Neural cell (in vitro differentiated cells): Measurements from ENCODE around the gene ACSM3. TPM values are rescaled to one million over a fixed set of nuclear protein-coding genes. Genes with fewer than 3 reads are reported as not detected.
"Not testable (repeated sequence)": the region's sequence is repeated elsewhere in the genome, so short reads cannot be mapped to it uniquely, and the experiment has no call there.

ENCODE experiments used
- H2AFZ ChIP-seq: fragments of 200-600, 300-800 bp; sonication (generic), shearing (Covaris generic); 2 replicates; pipeline ENCODE4 v1.6.0; 2014; ENCODE audit warnings: low read depth, mild to moderate bottlenecking, antibody characterized with exemption, low read length, moderate library complexity
- H3F3A ChIP-seq: fragments of 200-600 bp; shearing (Covaris generic); 2 replicates; pipeline ENCODE4 v1.6.1; 2016; ENCODE audit warnings: mild to moderate bottlenecking, moderate library complexity, mixed read lengths, antibody characterized with exemption, low read length; ENCODE audit not compliant: insufficient read depth, poor library complexity, severe bottlenecking
- H3K27ac ChIP-seq: fragments of 200-600, 300-800 bp; sonication (generic), shearing (Covaris generic); 2 replicates; pipeline ENCODE4 v1.5.1; 2014; ENCODE audit warnings: mild to moderate bottlenecking, low read length, moderate library complexity
- H3K27me3 ChIP-seq: fragments of 300-800, 200-600 bp; sonication (generic), shearing (Covaris generic); 2 replicates; pipeline ENCODE4 v1.6.0; 2014; ENCODE audit warnings: mild to moderate bottlenecking, low read depth, low read length, moderate library complexity; ENCODE audit not compliant: insufficient read depth
- H3K36me3 ChIP-seq: fragments of 300-800, 200-600 bp; sonication (generic), shearing (Covaris generic); 2 replicates; pipeline ENCODE4 v1.5.1; 2014; ENCODE audit warnings: mild to moderate bottlenecking, antibody characterized with exemption, low read length, moderate library complexity; ENCODE audit not compliant: insufficient read depth
- H3K4me2 ChIP-seq: fragments of 300-800, 200-600 bp; sonication (generic), shearing (Covaris generic); 2 replicates; pipeline ENCODE4 v1.6.0; 2014; ENCODE audit warnings: mild to moderate bottlenecking, low read length
- H3K4me3 ChIP-seq: fragments of 300-800, 200-600 bp; sonication (generic), shearing (Covaris generic); 2 replicates; pipeline ENCODE4 v1.5.1; 2014; ENCODE audit warnings: mild to moderate bottlenecking, low read length, moderate library complexity
- H3K79me2 ChIP-seq: fragments of 200-600 bp; shearing (Covaris generic); replicated peaks from 2 replicates; pipeline ENCODE4 v1.6.0; 2014; ENCODE audit warnings: mild to moderate bottlenecking, low read length, moderate library complexity; ENCODE audit not compliant: insufficient read depth
- H3K9ac ChIP-seq: fragments of 300-800, 200-600 bp; sonication (generic), shearing (Covaris generic); 2 replicates; pipeline ENCODE4 v1.6.1; 2016; ENCODE audit warnings: mild to moderate bottlenecking, low read length, mixed read lengths
- H3K9me2 ChIP-seq: fragments of 200-600 bp; shearing (Covaris generic); 2 replicates; pipeline ENCODE4 v1.6.1; 2016; ENCODE audit warnings: mild to moderate bottlenecking, low read length, mixed read lengths; ENCODE audit not compliant: insufficient read depth
- H3K9me3 ChIP-seq: fragments of 200-600, 300-800 bp; sonication (generic), shearing (Covaris generic); 2 replicates; pipeline ENCODE4 v1.6.1; 2016; ENCODE audit warnings: mild to moderate bottlenecking, mixed run types, low read length, moderate library complexity, mixed read lengths
- H4K20me1 ChIP-seq: fragments of 200-600 bp; shearing (Covaris generic); 2 replicates; pipeline ENCODE4 v1.6.1; 2016; ENCODE audit warnings: mild to moderate bottlenecking, mixed run types; ENCODE audit not compliant: insufficient read depth
- EP300 ChIP-seq: fragments of 450-650 bp; conservative IDR thresholded peaks from 2 replicates; pipeline ENCODE4 v1.6.1; 2014; ENCODE audit warnings: antibody characterized with exemption, mild to moderate bottlenecking, moderate library complexity; ENCODE audit not compliant: poor library complexity, severe bottlenecking
- EZH2 ChIP-seq: fragments of 200-600, 300-800 bp; shearing (Covaris generic), sonication (generic); IDR thresholded peaks from 2 replicates; pipeline ENCODE4 v1.6.1; 2014; ENCODE audit warnings: antibody characterized with exemption, low read length, borderline replicate concordance, mild to moderate bottlenecking; ENCODE audit not compliant: insufficient read depth, poor library complexity, severe bottlenecking
- MXI1 ChIP-seq: fragments of 450-650 bp; conservative IDR thresholded peaks from 2 replicates; pipeline ENCODE4 v1.6.1; 2014; ENCODE audit warnings: antibody characterized with exemption, mild to moderate bottlenecking; ENCODE audit not compliant: poor library complexity, severe bottlenecking
- POLR2AphosphoS5 ChIP-seq: IDR thresholded peaks from 2 replicates; pipeline ENCODE4 v1.6.1; 2012
- RAD21 ChIP-seq: fragments of 450-650 bp; conservative IDR thresholded peaks from 2 replicates; pipeline ENCODE4 v1.6.1; 2014; ENCODE audit warnings: antibody characterized with exemption, mild to moderate bottlenecking, moderate library complexity
- SMC3 ChIP-seq: fragments of 450-650 bp; conservative IDR thresholded peaks from 2 replicates; pipeline ENCODE4 v1.6.1; 2014; ENCODE audit warnings: antibody characterized with exemption, mild to moderate bottlenecking, moderate library complexity; ENCODE audit not compliant: poor library complexity
- TAF1 ChIP-seq: IDR thresholded peaks from 2 replicates; pipeline ENCODE4 v1.6.1; 2012; ENCODE audit warnings: low read depth
- polyA plus RNA-seq: library from polyadenylated mRNA; depleted of rRNA; stranded (reverse); fragments of >200 nt; gene quantifications from 2 replicates; pipeline ENCODE4 v1.2.3, GENCODE V29; 2014
- TF ChIP-seq, protein P1 (sequence below): IDR thresholded peaks from 2 replicates; pipeline ENCODE4 v1.6.1; 2012; ENCODE audit warnings: borderline replicate concordance
- TF ChIP-seq, protein P2 (sequence below): fragments of 450-650 bp; IDR thresholded peaks from 2 replicates; pipeline ENCODE4 v1.5.1; 2014; ENCODE audit warnings: antibody characterized with exemption, mild to moderate bottlenecking, moderate library complexity; ENCODE audit not compliant: poor library complexity, severe bottlenecking

The ACSM3 gene
- polyA plus RNA-seq, 1 donor from 2014 or later = 0.57 TPM

GRCh38 chr16:20755799-20756198 lies 8.0 kb upstream of the ACSM3 start:
- H3K9me2 ChIP-seq, H3K9ac ChIP-seq, H3K79me2 ChIP-seq, H2AFZ ChIP-seq, H3K9me3 ChIP-seq, H4K20me1 ChIP-seq, H3K36me3 ChIP-seq, H3K27ac ChIP-seq, H3K4me2 ChIP-seq, H3K4me3 ChIP-seq, H3F3A ChIP-seq, H3K27me3 ChIP-seq: not testable (repeated sequence)

GRCh38 chr16:20760346-20760745 lies 3.5 kb upstream of the ACSM3 start:
- Histone ChIP-seq H3K4me3 (no peak overlapping the region), H3K27ac (no peak overlapping the region), H3K36me3 (no peaks in the 10 kb centered on the region), H3K9ac (no peak overlapping the region), H3K9me3 (no peaks in the 10 kb centered on the region), H3K27me3 (no peaks in the 10 kb centered on the region), H3K79me2 (no peaks in the 10 kb centered on the region), H3F3A (no peaks in the 10 kb centered on the region), H3K9me2 (no peaks in the 10 kb centered on the region), H3K4me2 (no peak overlapping the region), H2AFZ (no peak overlapping the region), H4K20me1 (no peaks in the 10 kb centered on the region)
- TF ChIP-seq, protein P1, sequence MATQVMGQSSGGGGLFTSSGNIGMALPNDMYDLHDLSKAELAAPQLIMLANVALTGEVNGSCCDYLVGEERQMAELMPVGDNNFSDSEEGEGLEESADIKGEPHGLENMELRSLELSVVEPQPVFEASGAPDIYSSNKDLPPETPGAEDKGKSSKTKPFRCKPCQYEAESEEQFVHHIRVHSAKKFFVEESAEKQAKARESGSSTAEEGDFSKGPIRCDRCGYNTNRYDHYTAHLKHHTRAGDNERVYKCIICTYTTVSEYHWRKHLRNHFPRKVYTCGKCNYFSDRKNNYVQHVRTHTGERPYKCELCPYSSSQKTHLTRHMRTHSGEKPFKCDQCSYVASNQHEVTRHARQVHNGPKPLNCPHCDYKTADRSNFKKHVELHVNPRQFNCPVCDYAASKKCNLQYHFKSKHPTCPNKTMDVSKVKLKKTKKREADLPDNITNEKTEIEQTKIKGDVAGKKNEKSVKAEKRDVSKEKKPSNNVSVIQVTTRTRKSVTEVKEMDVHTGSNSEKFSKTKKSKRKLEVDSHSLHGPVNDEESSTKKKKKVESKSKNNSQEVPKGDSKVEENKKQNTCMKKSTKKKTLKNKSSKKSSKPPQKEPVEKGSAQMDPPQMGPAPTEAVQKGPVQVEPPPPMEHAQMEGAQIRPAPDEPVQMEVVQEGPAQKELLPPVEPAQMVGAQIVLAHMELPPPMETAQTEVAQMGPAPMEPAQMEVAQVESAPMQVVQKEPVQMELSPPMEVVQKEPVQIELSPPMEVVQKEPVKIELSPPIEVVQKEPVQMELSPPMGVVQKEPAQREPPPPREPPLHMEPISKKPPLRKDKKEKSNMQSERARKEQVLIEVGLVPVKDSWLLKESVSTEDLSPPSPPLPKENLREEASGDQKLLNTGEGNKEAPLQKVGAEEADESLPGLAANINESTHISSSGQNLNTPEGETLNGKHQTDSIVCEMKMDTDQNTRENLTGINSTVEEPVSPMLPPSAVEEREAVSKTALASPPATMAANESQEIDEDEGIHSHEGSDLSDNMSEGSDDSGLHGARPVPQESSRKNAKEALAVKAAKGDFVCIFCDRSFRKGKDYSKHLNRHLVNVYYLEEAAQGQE = no peak
- no peak for TF ChIP-seq POLR2AphosphoS5
- TF ChIP-seq EP300 = no peak
- TF ChIP-seq MXI1 = no peak
- no peak for TF ChIP-seq RAD21
- TF ChIP-seq TAF1 = no peak
- no peak for TF ChIP-seq EZH2
- TF ChIP-seq, protein P2, sequence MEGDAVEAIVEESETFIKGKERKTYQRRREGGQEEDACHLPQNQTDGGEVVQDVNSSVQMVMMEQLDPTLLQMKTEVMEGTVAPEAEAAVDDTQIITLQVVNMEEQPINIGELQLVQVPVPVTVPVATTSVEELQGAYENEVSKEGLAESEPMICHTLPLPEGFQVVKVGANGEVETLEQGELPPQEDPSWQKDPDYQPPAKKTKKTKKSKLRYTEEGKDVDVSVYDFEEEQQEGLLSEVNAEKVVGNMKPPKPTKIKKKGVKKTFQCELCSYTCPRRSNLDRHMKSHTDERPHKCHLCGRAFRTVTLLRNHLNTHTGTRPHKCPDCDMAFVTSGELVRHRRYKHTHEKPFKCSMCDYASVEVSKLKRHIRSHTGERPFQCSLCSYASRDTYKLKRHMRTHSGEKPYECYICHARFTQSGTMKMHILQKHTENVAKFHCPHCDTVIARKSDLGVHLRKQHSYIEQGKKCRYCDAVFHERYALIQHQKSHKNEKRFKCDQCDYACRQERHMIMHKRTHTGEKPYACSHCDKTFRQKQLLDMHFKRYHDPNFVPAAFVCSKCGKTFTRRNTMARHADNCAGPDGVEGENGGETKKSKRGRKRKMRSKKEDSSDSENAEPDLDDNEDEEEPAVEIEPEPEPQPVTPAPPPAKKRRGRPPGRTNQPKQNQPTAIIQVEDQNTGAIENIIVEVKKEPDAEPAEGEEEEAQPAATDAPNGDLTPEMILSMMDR = no peak
- no peak for TF ChIP-seq SMC3

DNA sequence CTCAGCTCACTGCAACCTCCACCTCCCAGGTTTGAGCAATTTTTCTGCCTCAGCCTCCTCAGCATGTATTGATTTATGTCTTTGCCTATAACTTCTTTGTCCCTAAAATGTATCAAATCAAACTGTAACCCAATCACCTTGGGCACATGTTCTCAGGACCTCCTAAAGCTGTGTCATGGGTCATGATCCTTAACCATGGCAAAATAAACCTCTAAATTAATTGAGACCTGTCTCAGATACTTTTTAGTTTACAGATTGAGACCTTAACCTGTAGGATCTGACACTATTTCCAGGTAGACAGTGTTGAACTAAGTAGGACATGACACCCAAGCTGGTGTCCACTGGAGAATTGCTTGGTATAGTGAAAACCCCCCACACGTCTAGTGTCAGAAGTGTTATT lies 2.6 kb upstream of the ACSM3 start:
- Histone ChIP-seq H3K4me2 (no peak overlapping the region), H3K9me3 (no peaks in the 10 kb centered on the region), H3K79me2 (no peaks in the 10 kb centered on the region), H2AFZ (no peak overlapping the region), H3K27me3 (no peaks in the 10 kb centered on the region), H3K9me2 (no peaks in the 10 kb centered on the region), H3K36me3 (no peaks in the 10 kb centered on the region), H3K4me3 (no peak overlapping the region), H3K27ac (no peak overlapping the region), H3K9ac (no peak overlapping the region), H3F3A (no peaks in the 10 kb centered on the region), H4K20me1 (no peaks in the 10 kb centered on the region)
- no peak for TF ChIP-seq RAD21
- no peak for TF ChIP-seq EP300
- TF ChIP-seq SMC3 = no peak
- TF ChIP-seq MXI1 = no peak
- no peak for TF ChIP-seq TAF1
- TF ChIP-seq, protein P2 = no peak
- no peak for TF ChIP-seq EZH2
- no peak for TF ChIP-seq POLR2AphosphoS5
- TF ChIP-seq, protein P1 = no peak
